HEK293 (cell line): ENCODE measurements around the gene PTGER1.

ENCODE experiments used
- CTCF ChIA-PET: fragments of 350-600 bp; formaldehyde crosslinking; extraction: SDS; loops from one replicate; lab custom pipeline; 2021; ENCODE audit warnings: antibody characterized with exemption; lab: Yijun Ruan, JAX
- POLR2A ChIA-PET: fragments of 300-600 bp; formaldehyde crosslinking; extraction: SDS; loops from one replicate; lab custom pipeline; 2020; ENCODE audit warnings: antibody characterized with exemption, inconsistent platforms; lab: Yijun Ruan, JAX
- H3K27ac ChIP-seq: fragments of 200-500 bp; sonication (Bioruptor generic); 2 replicates; pipeline ENCODE4 v1.5.1; 2014; ENCODE audit warnings: low read depth, low read length, control low read depth, inconsistent platforms; ENCODE audit errors: extremely low read depth
- H3K36me3 ChIP-seq, 2 experiments: fragments of 200-500 bp in 1 of 2; sonication (Bioruptor generic) in 1 of 2; 1 replicate in 1 of 2; 2 replicates in 1 of 2; pipeline ENCODE4 v1.5.1; 2014 to 2017; ENCODE audit warnings: inconsistent platforms in 2 of 2, low read length in 2 of 2; ENCODE audit not compliant: control insufficient read depth in 2 of 2, insufficient read depth in 1 of 2
- H3K4me1 ChIP-seq: fragments of 200-500 bp; sonication (Bioruptor generic); 2 replicates; pipeline ENCODE4 v1.5.1; 2014; ENCODE audit warnings: mild to moderate bottlenecking, low read length, inconsistent platforms; ENCODE audit not compliant: control insufficient read depth, insufficient read depth
- H3K4me3 ChIP-seq: 2 replicates; pipeline ENCODE4 v1.5.1; 2011; ENCODE audit warnings: low read depth, mild to moderate bottlenecking, control low read depth, low read length, moderate library complexity
- H3K9me3 ChIP-seq: fragments of 200-500 bp; sonication (Bioruptor generic); 2 replicates; pipeline ENCODE4 v1.5.1; 2014; ENCODE audit warnings: low read depth, low read length, inconsistent platforms; ENCODE audit not compliant: control insufficient read depth, insufficient read depth
- AEBP2 ChIP-seq: fragments of 450-650 bp; formaldehyde crosslinking; IDR thresholded peaks from 2 replicates; pipeline ENCODE4 v1.5.1; 2016; ENCODE audit warnings: missing biosample characterization, missing genetic modification characterization, borderline replicate concordance
- EGR2 ChIP-seq: fragments of 450-650 bp; formaldehyde crosslinking; IDR thresholded peaks from 2 replicates; pipeline ENCODE4 v1.5.1; 2016; ENCODE audit warnings: low read depth, missing biosample characterization, missing genetic modification characterization
- SP2 ChIP-seq: fragments of 450-650 bp; formaldehyde crosslinking; IDR thresholded peaks from 2 replicates; pipeline ENCODE4 v1.5.1; 2016; ENCODE audit warnings: missing biosample characterization, missing genetic modification characterization
- TCF7L2 ChIP-seq: IDR thresholded peaks from 2 replicates; pipeline ENCODE4 v1.6.1; 2011; ENCODE audit warnings: low read depth, mild to moderate bottlenecking, inconsistent platforms, low read length, moderate library complexity, borderline replicate concordance
- ZBTB8A ChIP-seq: fragments of 450-650 bp; formaldehyde crosslinking; IDR thresholded peaks from 2 replicates; pipeline ENCODE4 v1.5.1; 2016; ENCODE audit warnings: missing biosample characterization, missing genetic modification characterization
- ZFP41 ChIP-seq: fragments of 450-650 bp; formaldehyde crosslinking; IDR thresholded peaks from 2 replicates; pipeline ENCODE4 v1.5.1; 2016; ENCODE audit warnings: missing biosample characterization, missing genetic modification characterization, borderline replicate concordance
- ZNF112 ChIP-seq: fragments of 450-650 bp; formaldehyde crosslinking; IDR thresholded peaks from 2 replicates; pipeline ENCODE4 v1.5.0; 2017; ENCODE audit warnings: missing biosample characterization, missing genetic modification characterization
- ZNF202 ChIP-seq: fragments of 450-650 bp; formaldehyde crosslinking; IDR thresholded peaks from 2 replicates; pipeline ENCODE4 v1.5.1; 2016; ENCODE audit warnings: missing biosample characterization, missing genetic modification characterization, borderline replicate concordance
- ZNF211 ChIP-seq: fragments of 450-650 bp; formaldehyde crosslinking; IDR thresholded peaks from 2 replicates; pipeline ENCODE4 v1.5.1; 2016; ENCODE audit warnings: low read depth, missing biosample characterization, missing genetic modification characterization
- ZNF311 ChIP-seq: fragments of 450-650 bp; formaldehyde crosslinking; IDR thresholded peaks from 2 replicates; pipeline ENCODE4 v1.5.1; 2017; ENCODE audit warnings: missing biosample characterization, missing genetic modification characterization, borderline replicate concordance
- ZNF362 ChIP-seq: fragments of 450-650 bp; formaldehyde crosslinking; IDR thresholded peaks from 2 replicates; pipeline ENCODE4 v1.5.1; 2016; ENCODE audit warnings: missing biosample characterization, missing genetic modification characterization
- ZNF394 ChIP-seq: fragments of 450-650 bp; formaldehyde crosslinking; IDR thresholded peaks from 2 replicates; pipeline ENCODE4 v1.5.1; 2016; ENCODE audit warnings: missing biosample characterization, missing genetic modification characterization, mild to moderate bottlenecking, moderate library complexity, borderline replicate concordance
- ZNF514 ChIP-seq: fragments of 450-650 bp; formaldehyde crosslinking; IDR thresholded peaks from 2 replicates; pipeline ENCODE4 v1.5.1; 2016; ENCODE audit warnings: missing biosample characterization, missing genetic modification characterization
- ZNF549 ChIP-seq: fragments of 450-650 bp; IDR thresholded peaks from 2 replicates; pipeline ENCODE4 v1.5.1; 2018; ENCODE audit warnings: missing biosample characterization, missing genetic modification characterization, mild to moderate bottlenecking, inconsistent platforms, moderate library complexity
- ZNF558 ChIP-seq: fragments of 450-650 bp; formaldehyde crosslinking; IDR thresholded peaks from 2 replicates; pipeline ENCODE4 v1.5.1; 2016; ENCODE audit warnings: missing biosample characterization, missing genetic modification characterization
- ZNF585B ChIP-seq: fragments of 450-650 bp; formaldehyde crosslinking; IDR thresholded peaks from 2 replicates; pipeline ENCODE4 v1.5.1; 2016; ENCODE audit warnings: missing biosample characterization, missing genetic modification characterization
- ZNF596 ChIP-seq: fragments of 450-650 bp; IDR thresholded peaks from 2 replicates; pipeline ENCODE4 v1.5.0; 2018; ENCODE audit warnings: missing biosample characterization, mild to moderate bottlenecking, missing genetic modification characterization, moderate library complexity
- ZNF600 ChIP-seq: fragments of 450-650 bp; formaldehyde crosslinking; IDR thresholded peaks from 2 replicates; pipeline ENCODE4 v1.5.1; 2016; ENCODE audit warnings: missing biosample characterization, missing genetic modification characterization
- ZNF623 ChIP-seq: fragments of 450-650 bp; formaldehyde crosslinking; IDR thresholded peaks from 2 replicates; pipeline ENCODE4 v1.5.1; 2016; ENCODE audit warnings: missing biosample characterization, missing genetic modification characterization

The PTGER1 gene

GRCh38 chr19:14425696-14426138, 49.4 kb downstream of the PTGER1 start:
- Histone ChIP-seq H3K36me3 (no peaks in the 10 kb centered on the region; a peak in 1 of 3 replicates), H3K9me3 (no peaks in the 10 kb centered on the region), H3K4me1 (no peaks in the 10 kb centered on the region), H3K4me3 (no peak overlapping the region), H3K27ac (no peak overlapping the region)
- ChIA-PET CTCF (interaction anchor here (0.7 kb wide), 1 partner anchor 517 kb away, joined by 3 read pairs; no protein-coding TSS in a partner anchor), POLR2A (interaction anchor here (1.3 kb wide), 1 partner anchor 289 kb away, joined by 5 read pairs; no protein-coding TSS in a partner anchor)
- TF ChIP-seq ZNF394 (tag by site-specific recombination) (no peak), ZNF600 (tag by site-specific recombination) (peak; percentile 79), ZNF558 (tag by site-specific recombination) (no peak), ZBTB8A (tag by site-specific recombination) (no peak), EGR2 (tag by site-specific recombination) (0 out of 2 replicates have a peak, but pooled peaks have one; percentile 4), ZNF202 (tag by site-specific recombination) (no peak), ZNF596 (tag by site-specific recombination) (no peak), ZNF112 (tag by site-specific recombination) (no peak), ZNF211 (tag by site-specific recombination) (no peak), SP2 (tag by site-specific recombination) (no peak), ZNF514 (tag by site-specific recombination) (no peak), TCF7L2 (no peak), ZFP41 (tag by site-specific recombination) (no peak), ZNF311 (tag by site-specific recombination) (no peak), ZNF549 (tag by site-specific recombination) (no peak), ZNF585B (tag by site-specific recombination) (no peak), ZNF362 (tag by site-specific recombination) (no peak), ZNF623 (peak; percentile 92), AEBP2 (tag by site-specific recombination) (no peak)
